Left lung (tissue), 10 donors: Measurements from ENCODE around the gene KDM5B. TPM values are rescaled to one million over a fixed set of nuclear protein-coding genes. Genes with fewer than 3 reads are reported as not detected.
"Not testable (repeated sequence)": the region's sequence is repeated elsewhere in the genome, so short reads cannot be mapped to it uniquely, and the experiment has no call there.

ENCODE experiments used
- ATAC-seq: fragments of 200-7000 bp; cut with Tn5 transposase; one replicate; pipeline ENCODE4 v1.9.1; 2020; ENCODE audit warnings: moderate library complexity
- DNase-seq, 4 donors: peaks; one replicate each; pipeline ENCODE4 v3.0.0-alpha.2; 2013 to 2020
- H3K27ac ChIP-seq, 2 donors: fragments of 200-600 bp; sonication (generic) in 1 of 2; one replicate each; pipeline versions ENCODE4 v1.5.0 to v1.8.0; 2020 to 2021
- H3K27me3 ChIP-seq, 2 donors: fragments of 200-600 bp; sonication (generic) in 1 of 2; one replicate each; pipeline versions ENCODE4 v1.5.0 to v1.8.0; 2020 to 2021
- H3K36me3 ChIP-seq, 2 donors: fragments of 200-600 bp; sonication (generic) in 1 of 2; one replicate each; pipeline versions ENCODE4 v1.5.0 to v1.8.0; 2020 to 2021
- H3K4me1 ChIP-seq, 2 donors: fragments of 200-600 bp; one replicate each; pipeline ENCODE4 v1.8.0; 2021
- H3K4me3 ChIP-seq, 2 donors: fragments of 200-600 bp; sonication (generic) in 1 of 2; one replicate each; pipeline versions ENCODE4 v1.5.0 to v1.8.0; 2020 to 2021; ENCODE audit warnings: mild to moderate bottlenecking in 1 of 2
- H3K9me3 ChIP-seq, 2 donors: fragments of 200-600 bp; sonication (generic) in 1 of 2; one replicate each; pipeline versions ENCODE4 v1.5.0 to v1.8.0; 2020 to 2021
- intact Hi-C, 2 donors: fragments of 100-400 bp; cut with DNase I; formaldehyde crosslinking; loops; one replicate each; pipeline versions ENCODE4 v1.11.2 to v1.14.2; 2022
- polyA plus RNA-seq, 6 donors: library from polyadenylated mRNA; unstranded; fragments of 120-200 nt; gene quantifications; one replicate each; pipeline ENCODE4 v1.2.1, GENCODE V29; 2013; ENCODE audit not compliant: insufficient read length in 6 of 6
- total RNA-seq, 2 donors: library from RNA; stranded (reverse); fragmentation: NEBNext Ultra II Directional; extraction: Animal tissue kit (Norgen Biotek cat#: 25700); gene quantifications; one replicate each; pipeline ENCODE4 v1.2.1, GENCODE V29; 2021
- TF ChIP-seq, protein P1 (sequence below), 2 donors: fragments of 200-600 bp; sonication (generic) in 1 of 2; IDR thresholded peaks; one replicate each; pipeline versions ENCODE4 v1.5.0 to v1.8.0; 2021; ENCODE audit warnings: antibody characterized with exemption in 2 of 2
- donor health status: DM: no; HTN: yes; CAD: no.
- donor health status: DM: no; HTN: no; CAD: no.

The KDM5B gene
- total and polyA plus RNA-seq, 8 donors, result 46.4 to 124 (median 105) TPM

GRCh38 chr1:202798792-202799331 is 9.4 kb downstream of the KDM5B start:
- peaks cover 10 to 33% of the 10 kb centered on the region in 2 donors for H3K4me1 ChIP-seq
- TF ChIP-seq, protein P1, sequence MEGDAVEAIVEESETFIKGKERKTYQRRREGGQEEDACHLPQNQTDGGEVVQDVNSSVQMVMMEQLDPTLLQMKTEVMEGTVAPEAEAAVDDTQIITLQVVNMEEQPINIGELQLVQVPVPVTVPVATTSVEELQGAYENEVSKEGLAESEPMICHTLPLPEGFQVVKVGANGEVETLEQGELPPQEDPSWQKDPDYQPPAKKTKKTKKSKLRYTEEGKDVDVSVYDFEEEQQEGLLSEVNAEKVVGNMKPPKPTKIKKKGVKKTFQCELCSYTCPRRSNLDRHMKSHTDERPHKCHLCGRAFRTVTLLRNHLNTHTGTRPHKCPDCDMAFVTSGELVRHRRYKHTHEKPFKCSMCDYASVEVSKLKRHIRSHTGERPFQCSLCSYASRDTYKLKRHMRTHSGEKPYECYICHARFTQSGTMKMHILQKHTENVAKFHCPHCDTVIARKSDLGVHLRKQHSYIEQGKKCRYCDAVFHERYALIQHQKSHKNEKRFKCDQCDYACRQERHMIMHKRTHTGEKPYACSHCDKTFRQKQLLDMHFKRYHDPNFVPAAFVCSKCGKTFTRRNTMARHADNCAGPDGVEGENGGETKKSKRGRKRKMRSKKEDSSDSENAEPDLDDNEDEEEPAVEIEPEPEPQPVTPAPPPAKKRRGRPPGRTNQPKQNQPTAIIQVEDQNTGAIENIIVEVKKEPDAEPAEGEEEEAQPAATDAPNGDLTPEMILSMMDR (IDR thresholded peaks at IDR 0.05), result no peak
- ATAC-seq (no peak), DNase-seq (no peak)
- H3K4me3 ChIP-seq, result no peak overlapping the region
- H3K9me3 ChIP-seq, result no peaks in the 10 kb centered on the region
- H3K27ac ChIP-seq, result no peak overlapping the region
- H3K36me3 ChIP-seq, result no peaks in the 10 kb centered on the region
- H3K27me3 ChIP-seq, result no peaks in the 10 kb centered on the region
- intact Hi-C loops, result no loop called here

GRCh38 chr1:202798260-202798659 is 10.0 kb downstream of the KDM5B start:
- intact Hi-C loops, result no loop called here
- no peaks in the 10 kb centered on the region for H3K36me3 ChIP-seq
- H3K27ac ChIP-seq, result no peak overlapping the region
- DNase-seq (no peak), ATAC-seq (no peak)
- TF ChIP-seq, protein P1 (IDR thresholded peaks at IDR 0.05), result no peak
- peaks cover 6 to 29% of the 10 kb centered on the region in 2 donors for H3K4me1 ChIP-seq
- H3K4me3 ChIP-seq, result no peak overlapping the region
- H3K27me3 ChIP-seq, result no peaks in the 10 kb centered on the region
- no peaks in the 10 kb centered on the region for H3K9me3 ChIP-seq

- no peaks in the 10 kb centered on the region for H3K36me3 ChIP-seq
- no peaks in the 10 kb centered on the region for H3K27me3 ChIP-seq
- DNase-seq (no peak), ATAC-seq (no peak)
- intact Hi-C loops, result no loop called here
- H3K27ac ChIP-seq, result no peak overlapping the region
- TF ChIP-seq, protein P1 (IDR thresholded peaks at IDR 0.05), result no peak
- no peaks in the 10 kb centered on the region for H3K9me3 ChIP-seq
- peaks cover 0 to 13% of the 10 kb centered on the region in 2 donors for H3K4me1 ChIP-seq
- no peak overlapping the region for H3K4me3 ChIP-seq
Observed at GRCh38 chr1:202796670-202797069, 11.6 kb downstream of the KDM5B start.

- H3K9me3 ChIP-seq, intact Hi-C loops, H3K27me3 ChIP-seq, H3K36me3 ChIP-seq, ATAC-seq, H3K27ac ChIP-seq, DNase-seq, H3K4me3 ChIP-seq: not testable (repeated sequence)
- H3K4me1 ChIP-seq, result peaks cover 0 to 11% of the 10 kb centered on the region in 2 donors
Observed at GRCh38 chr1:202794931-202795330, 13.3 kb downstream of the KDM5B start.

DNA sequence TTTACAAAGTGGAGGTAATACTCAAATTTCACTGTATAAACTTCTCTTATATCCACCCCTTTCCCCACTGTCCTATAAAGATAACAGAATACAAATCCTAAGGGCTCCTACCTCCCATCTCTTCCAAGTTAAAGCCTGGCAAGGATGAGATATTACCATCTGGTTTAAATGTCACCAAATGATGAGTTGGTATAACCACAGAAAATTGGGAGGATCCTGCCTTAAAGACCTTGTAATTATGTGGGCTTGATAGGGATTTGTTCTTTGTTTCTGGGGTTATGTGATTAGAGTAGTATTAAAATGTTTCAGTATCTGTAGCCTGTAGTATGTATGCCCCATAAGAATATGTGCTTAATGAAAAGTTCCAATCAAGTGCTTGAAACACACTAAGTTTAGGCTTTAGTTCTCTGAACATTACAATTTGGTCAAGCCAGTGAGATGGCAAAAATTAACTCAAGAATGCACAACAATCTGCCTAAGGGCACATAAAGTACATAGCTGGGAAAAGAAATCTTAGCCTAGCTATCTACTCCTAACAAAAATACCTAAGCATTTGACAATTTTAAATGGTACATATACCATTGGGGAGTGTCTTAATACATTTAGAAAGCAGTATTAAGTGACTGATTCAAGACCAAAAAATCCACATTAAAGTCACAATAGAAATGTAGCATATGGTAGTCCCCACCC is 14.0 kb downstream of the KDM5B start:
- Histone ChIP-seq H3K27me3 (no peaks in the 10 kb centered on the region), H3K36me3 (no peaks in the 10 kb centered on the region), H3K4me1 (peaks cover 0 to 11% of the 10 kb centered on the region in 2 donors), H3K4me3 (no peak overlapping the region), H3K27ac (no peak overlapping the region), H3K9me3 (no peaks in the 10 kb centered on the region)
- TF ChIP-seq, protein P1 (IDR thresholded peaks at IDR 0.05), result no peak
- intact Hi-C loops, result no loop called here
- ATAC-seq (no peak), DNase-seq (no peak)
